ENCODE results near the gene NUPR1. TPM values are rescaled to one million over a fixed set of nuclear protein-coding genes. Genes with fewer than 3 reads are reported as not detected.

The NUPR1 gene
- total and polyA plus RNA-seq, 2 experiments from 2014 or later: not detected

- TF ChIP-seq, protein P1, sequence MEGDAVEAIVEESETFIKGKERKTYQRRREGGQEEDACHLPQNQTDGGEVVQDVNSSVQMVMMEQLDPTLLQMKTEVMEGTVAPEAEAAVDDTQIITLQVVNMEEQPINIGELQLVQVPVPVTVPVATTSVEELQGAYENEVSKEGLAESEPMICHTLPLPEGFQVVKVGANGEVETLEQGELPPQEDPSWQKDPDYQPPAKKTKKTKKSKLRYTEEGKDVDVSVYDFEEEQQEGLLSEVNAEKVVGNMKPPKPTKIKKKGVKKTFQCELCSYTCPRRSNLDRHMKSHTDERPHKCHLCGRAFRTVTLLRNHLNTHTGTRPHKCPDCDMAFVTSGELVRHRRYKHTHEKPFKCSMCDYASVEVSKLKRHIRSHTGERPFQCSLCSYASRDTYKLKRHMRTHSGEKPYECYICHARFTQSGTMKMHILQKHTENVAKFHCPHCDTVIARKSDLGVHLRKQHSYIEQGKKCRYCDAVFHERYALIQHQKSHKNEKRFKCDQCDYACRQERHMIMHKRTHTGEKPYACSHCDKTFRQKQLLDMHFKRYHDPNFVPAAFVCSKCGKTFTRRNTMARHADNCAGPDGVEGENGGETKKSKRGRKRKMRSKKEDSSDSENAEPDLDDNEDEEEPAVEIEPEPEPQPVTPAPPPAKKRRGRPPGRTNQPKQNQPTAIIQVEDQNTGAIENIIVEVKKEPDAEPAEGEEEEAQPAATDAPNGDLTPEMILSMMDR (IDR thresholded peaks at IDR 0.05; ENCODE audit: low read depth, low read length): no peak
- no peak overlapping the region for H3K4me3 ChIP-seq
- DNase-seq (ENCODE audit: low read depth in 1 of 2, low spot score in 1 of 2): no peak
- H3K36me3 ChIP-seq: no peaks in the 10 kb centered on the region
- no peak overlapping the region for H3K27ac ChIP-seq
- H3K27me3 ChIP-seq: no peaks in the 10 kb centered on the region
- H3K4me1 ChIP-seq (ENCODE audit: low read depth): no peaks in the 10 kb centered on the region
- no peaks in the 10 kb centered on the region for H3K9me3 ChIP-seq (ENCODE audit: low read depth)
Observed at GRCh38 chr16:28543072-28543471, 4.3 kb upstream of the NUPR1 start.

DNA sequence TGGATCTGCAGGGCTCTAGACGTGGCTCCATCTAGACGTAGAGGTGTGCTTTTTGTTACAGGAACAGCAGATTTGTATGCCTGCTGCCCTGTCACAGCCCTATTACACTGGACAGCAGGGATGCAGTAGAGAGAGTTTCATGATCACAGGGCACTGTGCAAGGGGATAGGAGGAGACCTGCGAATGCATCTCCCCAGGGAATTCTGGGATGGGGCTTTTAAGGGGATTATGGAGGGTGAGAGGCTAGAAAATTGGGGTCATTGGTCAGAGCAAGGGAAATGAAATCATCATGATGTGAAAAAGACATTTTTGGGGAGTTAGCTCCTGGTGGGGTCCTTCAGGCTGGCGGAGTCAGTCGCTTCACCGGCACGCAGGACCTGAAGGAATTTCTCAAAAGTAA is 3.9 kb upstream of the NUPR1 start:
- no peaks in the 10 kb centered on the region for H3K27me3 ChIP-seq

GRCh38 chr16:28540346-28540745 is 1.6 kb upstream of the NUPR1 start:
- H3K4me3 ChIP-seq: no peak overlapping the region
- no peaks in the 10 kb centered on the region for H3K27me3 ChIP-seq
- H3K9me3 ChIP-seq (ENCODE audit: low read depth): no peaks in the 10 kb centered on the region
- TF ChIP-seq, protein P1 (IDR thresholded peaks at IDR 0.05; ENCODE audit: low read depth, low read length): no peak
- H3K4me1 ChIP-seq (ENCODE audit: low read depth): no peaks in the 10 kb centered on the region
- no peak for DNase-seq (ENCODE audit: low read depth in 1 of 2, low spot score in 1 of 2)
- H3K36me3 ChIP-seq: no peaks in the 10 kb centered on the region
- H3K27ac ChIP-seq: no peak overlapping the region

More for the DNA sequence above, 3.9 kb upstream of the NUPR1 start:
- H3K36me3 ChIP-seq: no peaks in the 10 kb centered on the region
- no peaks in the 10 kb centered on the region for H3K9me3 ChIP-seq (ENCODE audit: low read depth)
- H3K4me1 ChIP-seq (ENCODE audit: low read depth): no peaks in the 10 kb centered on the region
- TF ChIP-seq, protein P1 (IDR thresholded peaks at IDR 0.05; ENCODE audit: low read depth, low read length): no peak
- no peak overlapping the region for H3K4me3 ChIP-seq
- H3K27ac ChIP-seq: no peak overlapping the region
- no peak for DNase-seq (ENCODE audit: low read depth in 1 of 2, low spot score in 1 of 2)

DNA sequence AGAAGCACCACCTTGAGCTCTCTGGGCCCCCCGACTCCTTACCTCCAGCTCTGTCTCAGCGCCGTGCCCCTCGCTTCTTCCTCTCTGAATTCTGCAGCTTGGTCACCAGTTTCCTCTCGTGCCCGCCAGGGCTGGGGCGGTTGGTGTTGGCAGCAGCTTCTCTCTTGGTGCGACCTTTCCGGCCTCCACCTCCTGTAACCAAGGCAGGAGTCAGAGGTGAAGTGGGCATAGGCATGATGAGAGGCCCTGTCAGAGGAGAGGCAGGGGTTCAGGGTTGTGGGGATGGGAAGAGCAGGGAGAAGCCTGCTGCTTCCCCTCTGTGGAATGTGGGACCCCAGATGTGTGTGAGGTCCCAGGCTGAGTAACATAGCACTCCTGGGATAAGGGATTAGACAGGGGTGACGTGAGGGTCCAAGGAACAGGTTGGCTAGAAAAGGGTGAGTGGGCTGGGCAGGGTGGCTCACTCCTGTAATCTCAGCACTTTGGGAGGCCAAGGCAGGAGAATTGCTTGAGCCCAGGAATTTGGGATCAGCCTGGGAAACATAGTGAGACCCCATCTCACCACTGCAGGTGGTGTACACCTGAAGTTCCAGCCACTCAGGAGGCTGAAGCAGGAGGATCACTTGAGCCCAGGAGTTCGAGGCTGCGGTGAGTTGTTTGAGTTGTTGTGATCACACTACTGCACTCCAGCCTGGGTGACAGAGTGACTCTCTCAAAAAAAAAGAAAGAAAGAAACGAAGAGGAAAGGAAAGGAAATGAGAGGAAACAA is 626 bp downstream of the NUPR1 start:
- TF ChIP-seq, protein P1 (IDR thresholded peaks at IDR 0.05; ENCODE audit: low read depth, low read length): no peak
- Histone ChIP-seq H3K27me3 (no peaks in the 10 kb centered on the region), H3K27ac (no peak overlapping the region), H3K4me3 (no peak overlapping the region), H3K36me3 (no peaks in the 10 kb centered on the region), H3K4me1 (ENCODE audit: low read depth) (no peaks in the 10 kb centered on the region), H3K9me3 (ENCODE audit: low read depth) (no peaks in the 10 kb centered on the region)
- DNase-seq (ENCODE audit: low read depth in 1 of 2, low spot score in 1 of 2): no peak

- no peaks in the 10 kb centered on the region for H3K4me1 ChIP-seq (ENCODE audit: low read depth)
- H3K4me3 ChIP-seq: no peak overlapping the region
- no peaks in the 10 kb centered on the region for H3K27me3 ChIP-seq
- H3K9me3 ChIP-seq (ENCODE audit: low read depth): no peaks in the 10 kb centered on the region
- H3K36me3 ChIP-seq: no peaks in the 10 kb centered on the region
- DNase-seq (ENCODE audit: low read depth in 1 of 2, low spot score in 1 of 2): no peak
- no peak overlapping the region for H3K27ac ChIP-seq
- TF ChIP-seq, protein P1 (IDR thresholded peaks at IDR 0.05; ENCODE audit: low read depth, low read length): no peak
Observed at GRCh38 chr16:28537076-28537475, 1.7 kb downstream of the NUPR1 start.
